Nephron progenitor cell (in vitro differentiated cells): ENCODE measurements around the gene ETFA.
A peak's percentile ranks its signal among the peaks of the same experiment; 100 is the strongest.

Experiments
- DNase-seq: peaks from one replicate; pipeline ENCODE4 v3.0.0; 2021
- H3K27ac Mint-ChIP-seq: 2 replicates; pipeline ENCODE4 v1.8.0; 2021; ENCODE audit warnings: mild to moderate bottlenecking, moderate library complexity, mixed read lengths
- H3K27me3 Mint-ChIP-seq: 2 replicates; pipeline ENCODE4 v1.8.0; 2021; ENCODE audit warnings: mild to moderate bottlenecking, low read depth, mixed read lengths; ENCODE audit not compliant: poor library complexity
- H3K36me3 Mint-ChIP-seq: 2 replicates; pipeline ENCODE4 v1.8.0; 2021; ENCODE audit warnings: low read depth, mixed read lengths
- H3K4me1 Mint-ChIP-seq: 2 replicates; pipeline ENCODE4 v1.8.0; 2021; ENCODE audit warnings: mixed read lengths
- H3K4me3 Mint-ChIP-seq: 2 replicates; pipeline ENCODE4 v1.8.0; 2021; ENCODE audit warnings: mild to moderate bottlenecking, moderate library complexity, mixed read lengths
- H3K9me3 Mint-ChIP-seq: 2 replicates; pipeline ENCODE4 v1.8.0; 2021; ENCODE audit warnings: mild to moderate bottlenecking, moderate library complexity, mixed read lengths
- TF ChIP-seq, protein P1 (sequence below): fragments of 200-600 bp; sonication (generic); IDR thresholded peaks from 2 replicates; pipeline ENCODE4 v1.5.0; 2021; ENCODE audit warnings: antibody characterized with exemption

The ETFA gene

DNA sequence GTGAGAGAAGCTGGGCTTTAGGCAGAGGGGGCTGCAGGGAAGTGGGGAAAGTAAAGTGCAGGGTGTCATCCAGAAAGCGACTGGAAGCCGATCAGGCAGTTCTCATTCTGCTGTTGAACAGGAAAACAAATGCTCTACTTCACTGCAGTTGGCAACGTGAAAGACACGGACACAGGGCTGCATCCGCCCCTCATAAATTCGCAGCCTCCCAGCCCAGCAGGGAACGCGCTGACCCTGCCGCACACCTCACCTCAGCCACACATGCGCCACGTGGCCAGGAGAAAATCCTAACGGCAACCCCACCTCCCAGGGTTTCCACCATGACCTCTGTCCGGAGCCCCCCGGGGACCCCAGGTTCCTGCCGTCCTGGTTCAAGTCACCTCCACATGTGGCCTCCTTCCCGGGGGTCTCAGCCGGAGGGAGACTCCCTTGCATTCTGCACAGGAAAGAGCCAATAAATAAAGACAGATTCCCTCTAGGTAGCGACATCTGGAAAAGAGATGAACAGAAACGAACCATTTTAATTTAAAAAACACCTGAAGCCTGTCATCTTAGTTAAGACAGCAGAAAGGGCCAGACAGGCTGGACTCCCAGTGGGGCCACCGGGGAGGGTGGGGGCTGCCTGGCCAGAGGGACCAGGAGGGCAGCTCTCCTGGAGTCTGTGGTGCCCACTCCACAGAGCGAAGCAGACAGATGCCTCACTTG lies 132.8 kb downstream of the ETFA start:
- Mint-ChIP-seq H3K36me3 (no peaks in the 10 kb centered on the region), H3K27me3 (peaks cover 10% of the 10 kb centered on the region), H3K27ac (peak overlapping the region; percentile 75), H3K4me3 (peak overlapping the region; percentile 8), H3K4me1 (peaks cover 20% of the 10 kb centered on the region), H3K9me3 (no peaks in the 10 kb centered on the region)
- DNase-seq = peak; percentile 30
- TF ChIP-seq, protein P1, sequence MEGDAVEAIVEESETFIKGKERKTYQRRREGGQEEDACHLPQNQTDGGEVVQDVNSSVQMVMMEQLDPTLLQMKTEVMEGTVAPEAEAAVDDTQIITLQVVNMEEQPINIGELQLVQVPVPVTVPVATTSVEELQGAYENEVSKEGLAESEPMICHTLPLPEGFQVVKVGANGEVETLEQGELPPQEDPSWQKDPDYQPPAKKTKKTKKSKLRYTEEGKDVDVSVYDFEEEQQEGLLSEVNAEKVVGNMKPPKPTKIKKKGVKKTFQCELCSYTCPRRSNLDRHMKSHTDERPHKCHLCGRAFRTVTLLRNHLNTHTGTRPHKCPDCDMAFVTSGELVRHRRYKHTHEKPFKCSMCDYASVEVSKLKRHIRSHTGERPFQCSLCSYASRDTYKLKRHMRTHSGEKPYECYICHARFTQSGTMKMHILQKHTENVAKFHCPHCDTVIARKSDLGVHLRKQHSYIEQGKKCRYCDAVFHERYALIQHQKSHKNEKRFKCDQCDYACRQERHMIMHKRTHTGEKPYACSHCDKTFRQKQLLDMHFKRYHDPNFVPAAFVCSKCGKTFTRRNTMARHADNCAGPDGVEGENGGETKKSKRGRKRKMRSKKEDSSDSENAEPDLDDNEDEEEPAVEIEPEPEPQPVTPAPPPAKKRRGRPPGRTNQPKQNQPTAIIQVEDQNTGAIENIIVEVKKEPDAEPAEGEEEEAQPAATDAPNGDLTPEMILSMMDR = no peak

DNA sequence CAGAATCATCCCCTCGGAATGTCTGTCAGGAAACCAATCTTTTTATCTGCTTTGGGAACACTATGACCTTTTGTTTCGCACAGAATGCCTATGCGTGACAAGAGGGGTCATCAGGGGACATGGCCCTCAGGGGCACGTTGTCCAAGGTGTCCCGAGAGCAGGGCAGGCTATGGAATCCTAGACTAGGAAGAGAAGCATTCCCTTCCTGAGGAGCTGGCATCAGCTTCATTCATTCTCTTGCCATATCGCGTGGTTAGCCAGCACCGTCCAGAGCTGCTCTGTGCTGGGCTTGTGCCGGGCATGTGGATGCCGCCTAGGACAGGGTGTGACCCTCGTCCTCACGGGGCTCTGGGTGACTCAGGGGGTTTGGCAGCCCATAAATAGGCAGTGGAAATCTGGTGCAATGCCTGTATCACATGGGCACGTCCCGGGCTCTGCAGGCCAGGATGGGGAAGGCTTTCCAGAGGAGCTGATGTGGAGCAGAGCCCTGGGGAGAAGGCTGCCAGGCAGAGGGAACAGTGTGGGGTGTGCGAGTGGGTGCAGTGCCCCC lies 133.7 kb downstream of the ETFA start:
- Mint-ChIP-seq H3K9me3 (peaks cover 5% of the 10 kb centered on the region), H3K36me3 (no peaks in the 10 kb centered on the region), H3K27ac (no peak overlapping the region), H3K4me1 (peaks cover 24% of the 10 kb centered on the region), H3K27me3 (peaks cover 10% of the 10 kb centered on the region), H3K4me3 (peak overlapping the region; percentile 41)
- DNase-seq = no peak
- TF ChIP-seq, protein P1 = no peak

DNA sequence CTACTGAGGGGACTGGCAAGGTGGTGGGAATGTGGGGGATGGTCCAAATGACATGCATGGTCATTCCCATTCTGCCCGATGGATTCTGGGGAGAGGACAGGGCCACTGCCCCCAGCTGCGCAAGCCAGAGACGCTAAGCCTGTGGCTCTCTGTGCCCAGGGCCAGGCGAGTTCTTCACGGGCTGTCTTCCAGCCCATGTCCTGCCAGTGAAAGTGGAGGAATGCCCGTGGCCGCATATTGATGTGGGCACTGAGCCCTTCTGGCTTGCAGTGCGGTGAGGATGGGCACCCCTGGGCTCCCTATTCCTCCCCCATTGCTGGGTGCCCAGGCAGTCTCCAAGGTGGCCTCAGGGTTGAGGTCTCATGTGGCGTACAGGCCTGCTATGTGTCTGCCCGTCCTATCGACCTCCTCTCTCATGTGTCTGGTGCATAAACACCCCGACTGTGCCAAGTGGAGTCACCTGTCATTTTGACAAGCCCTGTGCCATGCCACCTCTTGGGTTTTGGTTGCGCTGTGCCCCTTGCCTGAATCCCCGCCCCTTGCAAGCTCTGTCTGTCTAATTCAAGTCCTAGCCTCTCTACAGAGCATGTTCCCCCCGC lies 134.7 kb downstream of the ETFA start:
- no peak for DNase-seq
- TF ChIP-seq, protein P1 = no peak
- Mint-ChIP-seq H3K27me3 (peaks cover 10% of the 10 kb centered on the region), H3K27ac (no peak overlapping the region), H3K4me3 (no peak overlapping the region), H3K4me1 (peaks cover 24% of the 10 kb centered on the region), H3K9me3 (peaks cover 5% of the 10 kb centered on the region), H3K36me3 (no peaks in the 10 kb centered on the region)

DNA sequence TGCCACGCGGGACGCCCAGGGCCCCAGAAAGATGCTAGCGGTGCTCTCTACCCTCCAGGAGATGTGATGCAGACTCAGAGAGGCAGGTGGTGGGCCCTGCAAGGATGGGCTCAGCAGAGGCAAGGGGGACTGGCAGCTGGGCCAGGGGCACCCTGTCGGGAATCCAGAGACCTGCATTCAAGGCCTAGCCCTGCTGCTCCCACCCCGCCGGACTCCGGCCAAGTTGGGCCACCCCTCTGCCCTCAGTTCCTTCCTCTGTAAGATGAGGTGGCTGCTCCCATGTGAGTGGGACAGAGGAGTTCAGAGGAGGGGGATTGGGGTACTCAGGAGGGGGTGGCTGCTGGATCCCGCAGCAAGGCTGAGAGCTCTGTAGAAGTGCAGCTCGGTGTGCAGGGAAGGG lies 135.2 kb downstream of the ETFA start:
- Mint-ChIP-seq H3K36me3 (no peaks in the 10 kb centered on the region), H3K4me3 (no peak overlapping the region), H3K4me1 (peaks cover 24% of the 10 kb centered on the region), H3K27me3 (peaks cover 10% of the 10 kb centered on the region), H3K9me3 (peaks cover 5% of the 10 kb centered on the region), H3K27ac (no peak overlapping the region)
- TF ChIP-seq, protein P1 = no peak
- no peak for DNase-seq

DNA sequence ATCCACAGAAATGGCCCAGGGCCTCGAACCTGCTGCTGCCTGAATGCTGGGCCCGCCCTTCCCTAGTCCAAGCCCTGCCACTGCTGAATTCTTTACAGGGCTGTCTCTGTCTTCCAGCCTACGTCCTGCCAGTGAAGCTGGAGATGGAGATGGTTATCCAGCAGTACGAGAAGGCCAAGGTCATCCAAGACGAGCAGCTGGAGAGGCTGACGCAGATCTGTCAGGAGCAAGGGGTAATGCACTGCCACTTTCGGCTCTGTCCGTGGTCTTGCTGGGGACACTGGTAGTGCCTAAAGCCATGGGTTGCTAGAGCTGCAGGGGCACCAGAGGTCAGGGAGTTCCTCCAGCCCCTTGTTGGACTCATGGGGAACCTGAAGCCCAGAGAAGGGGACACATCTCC lies 135.8 kb downstream of the ETFA start:
- TF ChIP-seq, protein P1 = no peak
- DNase-seq = no peak
- Mint-ChIP-seq H3K27me3 (peaks cover 10% of the 10 kb centered on the region), H3K36me3 (no peaks in the 10 kb centered on the region), H3K4me3 (no peak overlapping the region), H3K9me3 (peaks cover 5% of the 10 kb centered on the region), H3K27ac (no peak overlapping the region), H3K4me1 (peaks cover 24% of the 10 kb centered on the region)
